ENCODE measurements around the gene PEBP1. TPM values are rescaled to one million over a fixed set of nuclear protein-coding genes. Genes with fewer than 3 reads are reported as not detected.

The PEBP1 gene
- total and polyA plus RNA-seq, 2 of the 8 experiments (the other 6 are each of a cell fraction or from before 2014, with no cell fraction given) = 444 to 622 TPM

DNA sequence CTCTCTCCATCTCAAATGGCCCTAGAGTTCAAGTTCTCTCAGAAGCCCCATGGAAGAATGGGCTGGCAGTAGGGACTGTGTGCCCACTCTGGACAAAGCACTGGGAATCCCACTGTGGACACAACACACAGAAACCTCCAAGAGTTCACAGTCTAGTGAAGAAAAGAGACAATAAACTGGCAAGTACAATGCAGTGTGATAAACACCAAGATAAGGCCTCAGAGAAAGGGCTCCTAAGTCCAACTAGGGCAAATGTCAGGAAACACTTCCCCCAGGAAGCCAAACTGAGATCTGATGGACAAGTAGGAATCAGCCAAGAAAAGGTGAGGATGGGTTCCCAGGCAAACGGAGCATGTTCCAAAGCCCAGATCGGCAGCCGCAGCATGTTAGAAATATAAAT, 37.5 kb upstream of the PEBP1 start (continued):
- TF ChIP-seq, protein P1, sequence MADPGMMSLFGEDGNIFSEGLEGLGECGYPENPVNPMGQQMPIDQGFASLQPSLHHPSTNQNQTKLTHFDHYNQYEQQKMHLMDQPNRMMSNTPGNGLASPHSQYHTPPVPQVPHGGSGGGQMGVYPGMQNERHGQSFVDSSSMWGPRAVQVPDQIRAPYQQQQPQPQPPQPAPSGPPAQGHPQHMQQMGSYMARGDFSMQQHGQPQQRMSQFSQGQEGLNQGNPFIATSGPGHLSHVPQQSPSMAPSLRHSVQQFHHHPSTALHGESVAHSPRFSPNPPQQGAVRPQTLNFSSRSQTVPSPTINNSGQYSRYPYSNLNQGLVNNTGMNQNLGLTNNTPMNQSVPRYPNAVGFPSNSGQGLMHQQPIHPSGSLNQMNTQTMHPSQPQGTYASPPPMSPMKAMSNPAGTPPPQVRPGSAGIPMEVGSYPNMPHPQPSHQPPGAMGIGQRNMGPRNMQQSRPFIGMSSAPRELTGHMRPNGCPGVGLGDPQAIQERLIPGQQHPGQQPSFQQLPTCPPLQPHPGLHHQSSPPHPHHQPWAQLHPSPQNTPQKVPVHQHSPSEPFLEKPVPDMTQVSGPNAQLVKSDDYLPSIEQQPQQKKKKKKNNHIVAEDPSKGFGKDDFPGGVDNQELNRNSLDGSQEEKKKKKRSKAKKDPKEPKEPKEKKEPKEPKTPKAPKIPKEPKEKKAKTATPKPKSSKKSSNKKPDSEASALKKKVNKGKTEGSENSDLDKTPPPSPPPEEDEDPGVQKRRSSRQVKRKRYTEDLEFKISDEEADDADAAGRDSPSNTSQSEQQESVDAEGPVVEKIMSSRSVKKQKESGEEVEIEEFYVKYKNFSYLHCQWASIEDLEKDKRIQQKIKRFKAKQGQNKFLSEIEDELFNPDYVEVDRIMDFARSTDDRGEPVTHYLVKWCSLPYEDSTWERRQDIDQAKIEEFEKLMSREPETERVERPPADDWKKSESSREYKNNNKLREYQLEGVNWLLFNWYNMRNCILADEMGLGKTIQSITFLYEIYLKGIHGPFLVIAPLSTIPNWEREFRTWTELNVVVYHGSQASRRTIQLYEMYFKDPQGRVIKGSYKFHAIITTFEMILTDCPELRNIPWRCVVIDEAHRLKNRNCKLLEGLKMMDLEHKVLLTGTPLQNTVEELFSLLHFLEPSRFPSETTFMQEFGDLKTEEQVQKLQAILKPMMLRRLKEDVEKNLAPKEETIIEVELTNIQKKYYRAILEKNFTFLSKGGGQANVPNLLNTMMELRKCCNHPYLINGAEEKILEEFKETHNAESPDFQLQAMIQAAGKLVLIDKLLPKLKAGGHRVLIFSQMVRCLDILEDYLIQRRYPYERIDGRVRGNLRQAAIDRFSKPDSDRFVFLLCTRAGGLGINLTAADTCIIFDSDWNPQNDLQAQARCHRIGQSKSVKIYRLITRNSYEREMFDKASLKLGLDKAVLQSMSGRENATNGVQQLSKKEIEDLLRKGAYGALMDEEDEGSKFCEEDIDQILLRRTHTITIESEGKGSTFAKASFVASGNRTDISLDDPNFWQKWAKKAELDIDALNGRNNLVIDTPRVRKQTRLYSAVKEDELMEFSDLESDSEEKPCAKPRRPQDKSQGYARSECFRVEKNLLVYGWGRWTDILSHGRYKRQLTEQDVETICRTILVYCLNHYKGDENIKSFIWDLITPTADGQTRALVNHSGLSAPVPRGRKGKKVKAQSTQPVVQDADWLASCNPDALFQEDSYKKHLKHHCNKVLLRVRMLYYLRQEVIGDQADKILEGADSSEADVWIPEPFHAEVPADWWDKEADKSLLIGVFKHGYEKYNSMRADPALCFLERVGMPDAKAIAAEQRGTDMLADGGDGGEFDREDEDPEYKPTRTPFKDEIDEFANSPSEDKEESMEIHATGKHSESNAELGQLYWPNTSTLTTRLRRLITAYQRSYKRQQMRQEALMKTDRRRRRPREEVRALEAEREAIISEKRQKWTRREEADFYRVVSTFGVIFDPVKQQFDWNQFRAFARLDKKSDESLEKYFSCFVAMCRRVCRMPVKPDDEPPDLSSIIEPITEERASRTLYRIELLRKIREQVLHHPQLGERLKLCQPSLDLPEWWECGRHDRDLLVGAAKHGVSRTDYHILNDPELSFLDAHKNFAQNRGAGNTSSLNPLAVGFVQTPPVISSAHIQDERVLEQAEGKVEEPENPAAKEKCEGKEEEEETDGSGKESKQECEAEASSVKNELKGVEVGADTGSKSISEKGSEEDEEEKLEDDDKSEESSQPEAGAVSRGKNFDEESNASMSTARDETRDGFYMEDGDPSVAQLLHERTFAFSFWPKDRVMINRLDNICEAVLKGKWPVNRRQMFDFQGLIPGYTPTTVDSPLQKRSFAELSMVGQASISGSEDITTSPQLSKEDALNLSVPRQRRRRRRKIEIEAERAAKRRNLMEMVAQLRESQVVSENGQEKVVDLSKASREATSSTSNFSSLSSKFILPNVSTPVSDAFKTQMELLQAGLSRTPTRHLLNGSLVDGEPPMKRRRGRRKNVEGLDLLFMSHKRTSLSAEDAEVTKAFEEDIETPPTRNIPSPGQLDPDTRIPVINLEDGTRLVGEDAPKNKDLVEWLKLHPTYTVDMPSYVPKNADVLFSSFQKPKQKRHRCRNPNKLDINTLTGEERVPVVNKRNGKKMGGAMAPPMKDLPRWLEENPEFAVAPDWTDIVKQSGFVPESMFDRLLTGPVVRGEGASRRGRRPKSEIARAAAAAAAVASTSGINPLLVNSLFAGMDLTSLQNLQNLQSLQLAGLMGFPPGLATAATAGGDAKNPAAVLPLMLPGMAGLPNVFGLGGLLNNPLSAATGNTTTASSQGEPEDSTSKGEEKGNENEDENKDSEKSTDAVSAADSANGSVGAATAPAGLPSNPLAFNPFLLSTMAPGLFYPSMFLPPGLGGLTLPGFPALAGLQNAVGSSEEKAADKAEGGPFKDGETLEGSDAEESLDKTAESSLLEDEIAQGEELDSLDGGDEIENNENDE (IDR thresholded peaks at IDR 0.05; ENCODE audit: insufficient replicate concordance, low read length) = no peak
- TF ChIP-seq, protein P2, sequence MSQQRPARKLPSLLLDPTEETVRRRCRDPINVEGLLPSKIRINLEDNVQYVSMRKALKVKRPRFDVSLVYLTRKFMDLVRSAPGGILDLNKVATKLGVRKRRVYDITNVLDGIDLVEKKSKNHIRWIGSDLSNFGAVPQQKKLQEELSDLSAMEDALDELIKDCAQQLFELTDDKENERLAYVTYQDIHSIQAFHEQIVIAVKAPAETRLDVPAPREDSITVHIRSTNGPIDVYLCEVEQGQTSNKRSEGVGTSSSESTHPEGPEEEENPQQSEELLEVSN (IDR thresholded peaks at IDR 0.05) = no peak
- TF ChIP-seq, protein P3, sequence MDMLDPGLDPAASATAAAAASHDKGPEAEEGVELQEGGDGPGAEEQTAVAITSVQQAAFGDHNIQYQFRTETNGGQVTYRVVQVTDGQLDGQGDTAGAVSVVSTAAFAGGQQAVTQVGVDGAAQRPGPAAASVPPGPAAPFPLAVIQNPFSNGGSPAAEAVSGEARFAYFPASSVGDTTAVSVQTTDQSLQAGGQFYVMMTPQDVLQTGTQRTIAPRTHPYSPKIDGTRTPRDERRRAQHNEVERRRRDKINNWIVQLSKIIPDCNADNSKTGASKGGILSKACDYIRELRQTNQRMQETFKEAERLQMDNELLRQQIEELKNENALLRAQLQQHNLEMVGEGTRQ (IDR thresholded peaks at IDR 0.05; ENCODE audit: low read length) = no peak
- no peak for TF ChIP-seq JUN (IDR thresholded peaks at IDR 0.05; ENCODE audit: low read depth, low read length)
- TF ChIP-seq TBP (IDR thresholded peaks at IDR 0.05; ENCODE audit: low read depth, low read length) = no peak
- no peak for TF ChIP-seq YY1 (IDR thresholded peaks at IDR 0.05; ENCODE audit: low read depth, low read length)
- TF ChIP-seq SP2 (IDR thresholded peaks at IDR 0.05; ENCODE audit: low read length) = no peak
